ENCODE measurements around the gene CCDC178. TPM values are rescaled to one million over a fixed set of nuclear protein-coding genes. Genes with fewer than 3 reads are reported as not detected.

CCDC178 gene
- total RNA-seq, 4 donors from 2014 or later: 1.2 to 2.2 (median 1.7) TPM; not detected in 1

GRCh38 chr18:33369711-33370449 is 70.6 kb downstream of the CCDC178 start:
- no peaks in the 10 kb centered on the region for H3K9me3 ChIP-seq
- DNase-seq (ENCODE audit: extremely low spot score): no peak
- H3K4me3 ChIP-seq: no peak overlapping the region
- WGBS: 73% methylated on average over 8 of the region's 8 CpGs
- H3K27me3 ChIP-seq: no peaks in the 10 kb centered on the region
- H3K4me1 ChIP-seq: no peaks in the 10 kb centered on the region
- no peaks in the 10 kb centered on the region for H3K36me3 ChIP-seq
- H3K27ac ChIP-seq (replicated peaks in 1 of 4): no peak overlapping the region
- intact Hi-C loops (cut with DNase I): no loop called here
- TF ChIP-seq EP300 (IDR thresholded peaks at IDR 0.05): no peak
- no peak for TF ChIP-seq POLR2AphosphoS5 (IDR thresholded peaks at IDR 0.05)
- TF ChIP-seq POLR2A (IDR thresholded peaks at IDR 0.05; ENCODE audit: low read depth): no peak
- no peak for TF ChIP-seq CTCF (IDR thresholded peaks at IDR 0.05)

- Histone ChIP-seq H3K4me3 (no peak overlapping the region), H3K27me3 (no peaks in the 10 kb centered on the region), H3K27ac (replicated peaks in 1 of 4) (no peak overlapping the region), H3K36me3 (no peaks in the 10 kb centered on the region), H3K9me3 (peaks cover 0 to 2% (median 0%) of the 10 kb centered on the region in 4 donors), H3K4me1 (no peaks in the 10 kb centered on the region)
- no peak for DNase-seq (ENCODE audit: extremely low spot score)
- intact Hi-C loops (cut with DNase I): no loop called here
- WGBS: 74% methylated on average over 1 of the region's 1 CpG
- TF ChIP-seq CTCF (IDR thresholded peaks at IDR 0.05): no peak
- no peak for TF ChIP-seq EP300 (IDR thresholded peaks at IDR 0.05)
- no peak for TF ChIP-seq POLR2AphosphoS5 (IDR thresholded peaks at IDR 0.05)
- TF ChIP-seq POLR2A (IDR thresholded peaks at IDR 0.05; ENCODE audit: low read depth): no peak
Observed at GRCh38 chr18:33356735-33357134, 83.8 kb downstream of the CCDC178 start.

GRCh38 chr18:33355756-33356155 is 84.8 kb downstream of the CCDC178 start:
- TF ChIP-seq CTCF (IDR thresholded peaks at IDR 0.05) (no peak), POLR2AphosphoS5 (IDR thresholded peaks at IDR 0.05) (no peak), POLR2A (IDR thresholded peaks at IDR 0.05; ENCODE audit: low read depth) (no peak), EP300 (IDR thresholded peaks at IDR 0.05) (no peak)
- Histone ChIP-seq H3K27me3 (no peaks in the 10 kb centered on the region), H3K4me3 (no peak overlapping the region), H3K4me1 (no peaks in the 10 kb centered on the region), H3K27ac (replicated peaks in 1 of 4) (no peak overlapping the region), H3K9me3 (peaks cover 0 to 2% (median 0%) of the 10 kb centered on the region in 4 donors), H3K36me3 (no peaks in the 10 kb centered on the region)
- intact Hi-C loops (cut with DNase I): no loop called here
- DNase-seq (ENCODE audit: extremely low spot score): no peak
- WGBS: 46% methylated on average over 1 of the region's 1 CpG

- Histone ChIP-seq H3K36me3 (no peaks in the 10 kb centered on the region), H3K9me3 (peaks cover 0 to 2% (median 0%) of the 10 kb centered on the region in 4 donors), H3K4me1 (no peaks in the 10 kb centered on the region), H3K27ac (replicated peaks in 1 of 4) (no peak overlapping the region), H3K27me3 (no peaks in the 10 kb centered on the region), H3K4me3 (no peak overlapping the region)
- no peak for DNase-seq (ENCODE audit: extremely low spot score)
- intact Hi-C loops (cut with DNase I): no loop called here
- 56% methylated on average over 1 of the region's 1 CpG for WGBS
- no peak for TF ChIP-seq CTCF (IDR thresholded peaks at IDR 0.05)
- TF ChIP-seq EP300 (IDR thresholded peaks at IDR 0.05): no peak
- no peak for TF ChIP-seq POLR2AphosphoS5 (IDR thresholded peaks at IDR 0.05)
- TF ChIP-seq POLR2A (IDR thresholded peaks at IDR 0.05; ENCODE audit: low read depth): no peak
Observed at GRCh38 chr18:33355263-33355662, 85.3 kb downstream of the CCDC178 start.

All from esophagus muscularis mucosa (tissue), 4 donors.